K562 (cell line): ENCODE data around the gene AMELX. TPM values are rescaled to one million over a fixed set of nuclear protein-coding genes. Genes with fewer than 3 reads are reported as not detected.

Experiments used
- ATAC-seq: fragments of 200-7000 bp; cut with Tn5 transposase; 3 replicates; pipeline ENCODE4 v1.9.1; 2020; ENCODE audit warnings: moderate library complexity
- BruUV-seq: library from RNA; stranded (reverse); fragments of 400-500 nt; replicated peaks from 2 replicates; lab custom pipeline; 2021; lab: Mats Ljungman, UMichigan
- CTCF ChIA-PET: fragments of 300-600 bp; formaldehyde crosslinking; extraction: SDS; loops from one replicate; lab custom pipeline; 2021; ENCODE audit warnings: low intra/inter-chr PET ratio; lab: Yijun Ruan, JAX
- POLR2A ChIA-PET: fragments of 300-600, 350-650 bp; sonication (Branson Sonifier 250); formaldehyde crosslinking; extraction: SDS; loops from one replicate; lab custom pipeline; 2021; ENCODE audit warnings: antibody characterized with exemption, inconsistent platforms; lab: Yijun Ruan, JAX
- DNase-seq, 4 experiments: peaks; one replicate each; pipeline versions ENCODE4 v3.0.0 to v3.0.0-alpha.2; 2011 to 2018; ENCODE audit warnings: low spot score in 3 of 4, mixed read lengths in 3 of 4; ENCODE audit errors: extremely low read depth in 1 of 4
- FAIRE-seq: peaks from 2 replicates; lab custom pipeline; 2011; peaks lifted over from hg19 to GRCh38; lab: Jason Lieb, UNC
- H2AFZ ChIP-seq: 2 replicates; pipeline ENCODE4 v1.6.0; 2011; ENCODE audit warnings: low read depth, low read length, control low read depth, inconsistent platforms
- H3K27ac ChIP-seq: fragments of 200-600 bp; 3 replicates; pipeline ENCODE4 v1.8.0; 2011; ENCODE audit warnings: low read depth, mild to moderate bottlenecking, control low read depth, inconsistent platforms, low read length, moderate library complexity, mixed read lengths; ENCODE audit errors: extremely low read depth
- H3K27me3 ChIP-seq, 2 experiments: fragments of 300-600 bp in 1 of 2; 2 replicates in 1 of 2; 3 replicates in 1 of 2; pipeline versions ENCODE4 v1.6.0 to v1.8.0; 2011; ENCODE audit warnings: inconsistent platforms in 2 of 2, low read length in 2 of 2, mild to moderate bottlenecking in 1 of 2, mixed read lengths in 1 of 2, moderate library complexity in 1 of 2; ENCODE audit not compliant: control insufficient read depth in 2 of 2, insufficient read depth in 2 of 2
- H3K36me3 ChIP-seq: fragments of 300-600 bp; 3 replicates; pipeline ENCODE4 v1.8.0; 2011; ENCODE audit warnings: mild to moderate bottlenecking, low read length, inconsistent platforms; ENCODE audit not compliant: control insufficient read depth, insufficient read depth
- H3K4me1 ChIP-seq, 2 experiments: fragments of 200-600 bp in 1 of 2; replicated peaks in 1 of 2; 2 replicates in 1 of 2; 3 replicates in 1 of 2; pipeline versions ENCODE4 v1.5.1 to v1.8.0; 2011; ENCODE audit warnings: inconsistent platforms in 2 of 2, low read length in 2 of 2, mild to moderate bottlenecking in 1 of 2, mixed read lengths in 1 of 2, moderate library complexity in 1 of 2; ENCODE audit not compliant: control insufficient read depth in 2 of 2, insufficient read depth in 2 of 2
- H3K4me2 ChIP-seq: 2 replicates; pipeline ENCODE4 v1.6.1; 2011; ENCODE audit warnings: low read length, control low read depth, inconsistent platforms, mixed read lengths; ENCODE audit not compliant: insufficient read depth
- H3K4me3 ChIP-seq: fragments of 200-600 bp; sonication (generic), shearing (Covaris generic); 2 replicates; pipeline ENCODE4 v1.5.1; 2016; ENCODE audit warnings: control low read depth, inconsistent platforms
- H3K79me2 ChIP-seq: fragments of 200-600 bp; 3 replicates; pipeline ENCODE4 v1.8.0; 2011; ENCODE audit warnings: low read length, inconsistent platforms; ENCODE audit not compliant: control insufficient read depth, insufficient read depth
- H3K9ac ChIP-seq, 2 experiments: 2 replicates each; pipeline versions ENCODE4 v1.6.0 to v1.6.1; 2011; ENCODE audit warnings: low read depth in 2 of 2, low read length in 2 of 2, control low read depth in 1 of 2, inconsistent platforms in 1 of 2, mild to moderate bottlenecking in 1 of 2, mixed read lengths in 1 of 2; ENCODE audit not compliant: insufficient read depth in 1 of 2
- H3K9me1 ChIP-seq: one replicate; pipeline ENCODE4 v1.6.0; 2011; ENCODE audit warnings: inconsistent platforms, mild to moderate bottlenecking, low read length, moderate library complexity; ENCODE audit not compliant: control insufficient read depth, insufficient read depth
- H3K9me3 ChIP-seq: replicated peaks from 2 replicates; pipeline ENCODE4 v1.5.1; 2011; ENCODE audit warnings: low read depth, low read length, inconsistent platforms; ENCODE audit not compliant: control insufficient read depth, insufficient read depth
- H4K20me1 ChIP-seq: replicated peaks from 2 replicates; pipeline ENCODE4 v1.6.1; 2011; ENCODE audit warnings: low read length, inconsistent platforms, mixed read lengths; ENCODE audit not compliant: control insufficient read depth, insufficient read depth
- GTF2B ChIP-seq: IDR thresholded peaks from 2 replicates; pipeline ENCODE4 v1.6.1; 2011; ENCODE audit not compliant: insufficient read length; ENCODE audit errors: extremely low read depth
- MITF ChIP-seq: IDR thresholded peaks from 2 replicates; pipeline ENCODE4 v1.6.1; 2014; ENCODE audit warnings: antibody characterized with exemption
- NBN ChIP-seq: fragments of 450-650 bp; IDR thresholded peaks from 2 replicates; pipeline ENCODE4 v1.6.1; 2016; ENCODE audit warnings: low read depth, mild to moderate bottlenecking
- RCOR1 ChIP-seq, 2 experiments: IDR thresholded peaks; 2 replicates each; pipeline ENCODE4 v1.6.1; 2012; ENCODE audit warnings: low read depth in 2 of 2, low read length in 2 of 2, borderline replicate concordance in 1 of 2, improper control_type of control experiment in 1 of 2
- SIN3A ChIP-seq, 2 experiments: fragments of 150-350 bp in 1 of 2; IDR thresholded peaks; 2 replicates each; pipeline ENCODE4 v1.6.1; 2011 to 2016; ENCODE audit warnings: borderline replicate concordance in 2 of 2, low read depth in 2 of 2, low read length in 2 of 2, mild to moderate bottlenecking in 2 of 2, moderate library complexity in 2 of 2; ENCODE audit not compliant: control insufficient read depth in 1 of 2
- SNRNP70 ChIP-seq: fragments of 200-400 bp; formaldehyde crosslinking; optimal IDR thresholded peaks from 2 replicates; pipeline ENCODE3; 2017; ENCODE audit warnings: low read depth, low read length
- TAF9B ChIP-seq: fragments of 450-650 bp; IDR thresholded peaks from 2 replicates; pipeline ENCODE4 v1.6.1; 2018; ENCODE audit warnings: mild to moderate bottlenecking; ENCODE audit not compliant: partially characterized antibody
- TEAD1 ChIP-seq, 2 experiments: fragments of 450-650 bp in 1 of 2; sonication (generic) in 1 of 2; formaldehyde crosslinking; IDR thresholded peaks; 2 replicates each; pipeline versions ENCODE4 v1.4.0 to v1.8.0; 2020 to 2022; ENCODE audit warnings: mild to moderate bottlenecking in 2 of 2, missing genetic modification reagents in 1 of 2
- USF1 ChIP-seq: sonication (generic); formaldehyde crosslinking; IDR thresholded peaks from 2 replicates; pipeline ENCODE4 v1.9.0; 2022; ENCODE audit warnings: mild to moderate bottlenecking, missing genetic modification reagents
- ZHX1 ChIP-seq: fragments of 150-350 bp; conservative IDR thresholded peaks from 2 replicates; pipeline ENCODE4 v1.6.1; 2014; ENCODE audit warnings: low read length
- ZNF282 ChIP-seq: sonication (generic); formaldehyde crosslinking; IDR thresholded peaks from 2 replicates; pipeline ENCODE4 v1.8.1; 2023; ENCODE audit warnings: missing genetic modification reagents
- ZNF445 ChIP-seq: fragments of 250-450 bp; sonication (Bioruptor Pico); IDR thresholded peaks from 2 replicates; pipeline ENCODE4 v1.4.0; 2020; ENCODE audit warnings: low read depth, mild to moderate bottlenecking, moderate library complexity
- ZNF668 ChIP-seq: fragments of 250-450 bp; sonication (Bioruptor Pico); IDR thresholded peaks from 2 replicates; pipeline ENCODE4 v1.8.0; 2022; ENCODE audit warnings: mild to moderate bottlenecking, inconsistent platforms
- ZNF778 ChIP-seq: fragments of 450-650 bp; formaldehyde crosslinking; IDR thresholded peaks from 2 replicates; pipeline ENCODE4 v1.4.0; 2020; ENCODE audit warnings: mild to moderate bottlenecking, moderate library complexity
- WGBS: fragments of 100-300 bp; shearing (Covaris generic); methylation state at CpG from one replicate; pipeline ENCODE4 v1.1.6; 2016; ENCODE audit warnings: low coverage, mixed read lengths; ENCODE audit not compliant: insufficient coverage; ENCODE audit errors: missing lambda C conversion rate; 5-methylcytosine and 5-hydroxymethylcytosine counted together
- in situ Hi-C: fragments of 300-500 bp; cut with MboI; formaldehyde crosslinking; loops from 4 replicates; pipeline ENCODE4 v1.15.0; 2018; ENCODE audit warnings: inconsistent platforms, mixed read lengths
- intact Hi-C: fragments of 100-400 bp; cut with micrococcal nuclease; formaldehyde crosslinking; loops from 2 replicates; pipeline ENCODE4 v1.14.2; 2022
- polyA plus RNA-seq, 8 experiments: library from polyadenylated mRNA; depleted of rRNA in 4 of 8; stranded (reverse) in 5 of 8; unstranded in 3 of 8; fragments of >200 nt; fragmentation: Nextera tagmentation in 2 of 8; fragmentation: Illumina TruSeq in 1 of 8; extraction: Ambion mirVana in 2 of 8; extraction: Trizol in 1 of 8; gene quantifications; 2 replicates each; pipeline versions ENCODE4 v1.2.1 to v1.2.3, GENCODE V29; 2011 to 2014; ENCODE audit warnings: inconsistent platforms in 1 of 8, missing spikeins in 1 of 8
- total RNA-seq, 7 experiments: library from RNA; depleted of rRNA in 6 of 7; stranded (reverse); fragments of >200 nt in 6 of 7; fragmentation: Illumina TruSeq in 2 of 7; extraction: Trizol in 2 of 7; gene quantifications; 2 replicates each; pipeline versions ENCODE4 v1.2.1 to v1.2.3, GENCODE V29; 2011 to 2021; ENCODE audit warnings: low replicate concordance in 1 of 7

AMELX gene
- total and polyA plus RNA-seq, 9 of the 15 experiments (the other 6 are each of a cell fraction or from before 2014, with no cell fraction given), result 0.22 TPM; not detected in 8

GRCh38 chrX:11337292-11338009 is 44.2 kb downstream of the AMELX start:
- no peak overlapping the region for H3K27ac ChIP-seq
- no TSS peak for BruUV-seq
- no peak for ATAC-seq
- H3K4me2 ChIP-seq, result no peak overlapping the region
- H3K4me3 ChIP-seq, result no peak overlapping the region
- TF ChIP-seq GTF2B, result no peak
- TF ChIP-seq SNRNP70, result no peak
- no peak for TF ChIP-seq ZNF778 (CRISPR knock-in tag)
- TF ChIP-seq NBN, result no peak
- no peak for TF ChIP-seq TAF9B
- TF ChIP-seq ZNF282, result no peak
- TF ChIP-seq TEAD1 (CRISPR knock-in tag; IDR thresholded peaks at IDR 0.05), result no peak
- TF ChIP-seq MITF, result no peak
- TF ChIP-seq ZNF668 (CRISPR knock-in tag), result no peak
- no peak for TF ChIP-seq ZHX1
- no peak for TF ChIP-seq RCOR1 (IDR thresholded peaks at IDR 0.05; ENCODE audit: borderline replicate concordance in 1 of 2, low read depth in 2 of 2, low read length in 2 of 2)
- no peak for TF ChIP-seq SIN3A (IDR thresholded peaks at IDR 0.05; ENCODE audit: borderline replicate concordance in 2 of 2, control insufficient read depth in 1 of 2, low read depth in 2 of 2, low read length in 2 of 2)
- TF ChIP-seq ZNF445 (CRISPR knock-in tag), result no peak
- no peak for TF ChIP-seq USF1 (CRISPR knock-in tag)
- TF ChIP-seq, all 486 proteins: peak for 0
- CTCF ChIA-PET, result no interaction called here
- peaks cover 8 to 31% of the 10 kb centered on the region in 2 experiments; a peak in 3 of 5 replicates for H3K4me1 ChIP-seq
- 93% methylated on average over 1 of the region's 1 CpG for WGBS
- POLR2A ChIA-PET, result no interaction called here
- H3K79me2 ChIP-seq, result peaks cover 74% of the 10 kb centered on the region
- no peak overlapping the region for H3K9ac ChIP-seq
- no peaks in the 10 kb centered on the region for H3K9me1 ChIP-seq
- H3K27me3 ChIP-seq, result no peaks in the 10 kb centered on the region
- intact Hi-C loops, result no loop called here
- H4K20me1 ChIP-seq, result no peaks in the 10 kb centered on the region
- H2AFZ ChIP-seq, result no peak overlapping the region
- FAIRE-seq (no peak), DNase-seq (no peak)
- H3K9me3 ChIP-seq, result no peaks in the 10 kb centered on the region
- in situ Hi-C loops, result no loop called here
- peaks cover 23% of the 10 kb centered on the region; the same call in 2 of the 3 replicates for H3K36me3 ChIP-seq
